ENCODE data around the gene TUB. TPM values are rescaled to one million over a fixed set of nuclear protein-coding genes. Genes with fewer than 3 reads are reported as not detected.

TUB gene
- polyA plus RNA-seq, 1 experiment, result 11.8 TPM

DNA sequence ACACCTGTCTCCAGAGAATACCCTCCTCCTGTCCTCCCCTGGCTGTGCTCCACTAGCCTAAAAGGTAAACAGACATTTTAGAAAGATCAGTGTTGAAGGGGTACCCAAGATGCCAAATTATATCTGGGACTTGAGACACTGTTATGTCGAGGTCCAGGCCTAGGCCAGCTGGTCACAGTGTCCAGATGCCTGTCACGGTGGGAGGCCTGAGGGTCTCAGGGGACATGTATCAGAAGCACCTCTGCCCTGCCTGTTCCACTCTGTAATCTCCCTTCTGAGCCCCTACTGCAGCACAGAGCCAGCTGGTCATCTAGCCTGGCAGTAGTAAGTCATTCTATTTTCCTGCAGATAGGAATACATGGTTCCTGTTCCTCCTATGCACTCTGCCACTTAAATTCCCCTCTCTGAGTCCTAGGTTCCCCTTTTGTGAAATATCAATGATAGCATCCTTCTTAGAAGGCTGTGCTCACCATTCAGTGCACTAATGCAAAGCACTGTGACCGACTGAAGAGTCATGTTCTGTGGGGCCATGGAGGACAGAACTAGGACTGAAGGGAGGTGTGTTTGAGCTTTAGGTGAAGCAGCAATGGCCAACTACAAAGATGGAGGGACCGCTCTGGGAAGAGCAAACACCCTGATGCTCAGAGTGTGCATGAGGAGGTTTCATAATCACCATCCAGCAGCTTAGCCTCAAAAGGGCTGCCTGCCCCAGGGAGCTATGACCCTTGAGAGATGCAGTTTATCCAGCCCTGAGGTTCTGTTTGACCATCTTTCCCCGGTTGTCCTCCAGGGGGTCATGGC lies 44.8 kb upstream of the TUB start:
- POLR2A ChIA-PET, result no interaction called here
- no peaks in the 10 kb centered on the region for H3K27me3 ChIP-seq (ENCODE audit: control insufficient read depth, insufficient read depth, low read length)

GRCh38 chr11:8036986-8037385 lies 44.0 kb upstream of the TUB start:
- ChIA-PET CTCF (interaction anchor here (1.1 to 12.1 kb wide), 5 partner anchors 8 to 57 kb away, joined by 3 to 441 read pairs (median 4); no protein-coding TSS in a partner anchor), POLR2A (no interaction called here)
- TF ChIP-seq, protein P1, sequence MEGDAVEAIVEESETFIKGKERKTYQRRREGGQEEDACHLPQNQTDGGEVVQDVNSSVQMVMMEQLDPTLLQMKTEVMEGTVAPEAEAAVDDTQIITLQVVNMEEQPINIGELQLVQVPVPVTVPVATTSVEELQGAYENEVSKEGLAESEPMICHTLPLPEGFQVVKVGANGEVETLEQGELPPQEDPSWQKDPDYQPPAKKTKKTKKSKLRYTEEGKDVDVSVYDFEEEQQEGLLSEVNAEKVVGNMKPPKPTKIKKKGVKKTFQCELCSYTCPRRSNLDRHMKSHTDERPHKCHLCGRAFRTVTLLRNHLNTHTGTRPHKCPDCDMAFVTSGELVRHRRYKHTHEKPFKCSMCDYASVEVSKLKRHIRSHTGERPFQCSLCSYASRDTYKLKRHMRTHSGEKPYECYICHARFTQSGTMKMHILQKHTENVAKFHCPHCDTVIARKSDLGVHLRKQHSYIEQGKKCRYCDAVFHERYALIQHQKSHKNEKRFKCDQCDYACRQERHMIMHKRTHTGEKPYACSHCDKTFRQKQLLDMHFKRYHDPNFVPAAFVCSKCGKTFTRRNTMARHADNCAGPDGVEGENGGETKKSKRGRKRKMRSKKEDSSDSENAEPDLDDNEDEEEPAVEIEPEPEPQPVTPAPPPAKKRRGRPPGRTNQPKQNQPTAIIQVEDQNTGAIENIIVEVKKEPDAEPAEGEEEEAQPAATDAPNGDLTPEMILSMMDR (IDR thresholded peaks at IDR 0.05; ENCODE audit: insufficient read depth, low read depth, low read length), result no peak
- Histone ChIP-seq H3K27me3 (ENCODE audit: control insufficient read depth, insufficient read depth, low read length) (no peaks in the 10 kb centered on the region), H3K36me3 (ENCODE audit: control insufficient read depth, insufficient read depth, low read length) (no peaks in the 10 kb centered on the region), H3K4me3 (ENCODE audit: low read depth, low read length) (no peak overlapping the region)
- DNase-seq (ENCODE audit: low read depth), result no peak

More for the DNA sequence above, 44.8 kb upstream of the TUB start:
- DNase-seq (ENCODE audit: low read depth), result no peak
- TF ChIP-seq, protein P1 (IDR thresholded peaks at IDR 0.05; ENCODE audit: insufficient read depth, low read depth, low read length), result no peak
- no peaks in the 10 kb centered on the region for H3K36me3 ChIP-seq (ENCODE audit: control insufficient read depth, insufficient read depth, low read length)
- no peak overlapping the region for H3K4me3 ChIP-seq (ENCODE audit: low read depth, low read length)
- CTCF ChIA-PET, result interaction anchor here (0.7 to 12.1 kb wide), 7 partner anchors 9 to 58 kb away, joined by 4 to 441 read pairs (median 4); no protein-coding TSS in a partner anchor

DNA sequence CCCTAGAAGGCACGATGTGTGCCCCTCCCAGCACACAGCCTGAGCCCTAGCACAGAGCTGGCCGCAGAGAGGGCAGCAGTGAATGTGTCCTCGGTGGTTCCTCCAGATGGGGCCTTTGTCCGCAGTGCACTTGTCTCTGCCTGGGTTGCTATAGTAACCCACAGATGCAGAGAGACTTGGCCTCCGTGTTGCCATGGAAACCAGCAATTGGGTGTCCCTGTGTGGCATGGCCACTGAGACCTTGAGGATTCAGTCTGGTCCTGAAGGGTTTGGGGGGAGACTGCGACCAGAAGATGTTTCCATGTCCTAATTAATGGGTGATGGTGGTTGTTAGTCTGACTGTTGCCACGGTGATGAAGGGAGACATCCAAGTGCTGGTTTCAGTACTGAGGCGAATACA lies 42.6 kb upstream of the TUB start:
- Histone ChIP-seq H3K27me3 (ENCODE audit: control insufficient read depth, insufficient read depth, low read length) (no peaks in the 10 kb centered on the region), H3K4me3 (ENCODE audit: low read depth, low read length) (no peak overlapping the region), H3K36me3 (ENCODE audit: control insufficient read depth, insufficient read depth, low read length) (no peaks in the 10 kb centered on the region)
- no peak for DNase-seq (ENCODE audit: low read depth)
- CTCF ChIA-PET, result interaction anchor here (0.8 to 12.1 kb wide), 2 partner anchors 32 to 56 kb away, joined by 3 to 441 read pairs; no protein-coding TSS in a partner anchor
- POLR2A ChIA-PET, result no interaction called here
- TF ChIP-seq, protein P1 (IDR thresholded peaks at IDR 0.05; ENCODE audit: insufficient read depth, low read depth, low read length), result no peak

DNA sequence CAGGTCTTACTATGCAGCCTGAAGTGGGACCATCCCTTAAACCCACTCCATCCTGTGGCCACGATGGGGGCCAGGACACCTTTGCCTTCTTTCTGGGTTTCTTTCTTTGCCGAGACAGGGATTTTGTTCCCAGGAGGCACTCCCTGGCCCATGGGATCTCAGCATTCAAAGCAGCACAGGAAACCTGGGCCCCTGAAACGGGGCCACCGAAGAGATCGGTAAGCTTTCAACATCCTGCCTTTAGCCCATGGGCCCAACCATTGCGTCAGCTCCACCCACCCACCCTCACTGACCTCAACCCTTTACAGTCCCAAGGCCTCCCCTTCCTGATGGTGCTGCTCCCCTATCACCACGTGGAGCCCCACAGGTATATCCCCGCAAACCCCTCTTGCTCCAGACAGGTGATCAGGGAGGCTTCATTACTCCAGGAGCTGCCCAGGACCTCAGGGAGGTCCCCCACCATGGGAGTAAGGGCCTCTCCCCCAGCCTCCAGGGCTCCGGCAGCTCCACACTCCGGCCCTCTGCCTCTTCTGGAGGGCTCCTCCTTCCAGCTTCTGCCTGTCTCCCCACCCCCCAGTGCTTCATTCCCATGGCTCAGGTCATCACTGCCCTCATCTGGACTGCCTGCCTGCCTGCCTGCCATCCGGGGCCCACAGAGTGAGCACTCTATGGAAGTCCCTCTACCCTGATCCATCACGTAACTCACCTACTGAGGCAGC lies 42.0 kb upstream of the TUB start:
- TF ChIP-seq, protein P1 (IDR thresholded peaks at IDR 0.05; ENCODE audit: insufficient read depth, low read depth, low read length), result no peak
- Histone ChIP-seq H3K27me3 (ENCODE audit: control insufficient read depth, insufficient read depth, low read length) (no peaks in the 10 kb centered on the region), H3K36me3 (ENCODE audit: control insufficient read depth, insufficient read depth, low read length) (no peaks in the 10 kb centered on the region), H3K4me3 (ENCODE audit: low read depth, low read length) (no peak overlapping the region)
- ChIA-PET POLR2A (no interaction called here), CTCF (interaction anchor here (0.8 to 1.6 kb wide), 2 partner anchors 32 to 61 kb away, joined by 3 read pairs; no protein-coding TSS in a partner anchor)
- no peak for DNase-seq (ENCODE audit: low read depth)

Measured in BJ (cell line).